Measurements from ENCODE around the gene RHOH.
"Not testable (repeated sequence)": the region's sequence is repeated elsewhere in the genome, so short reads cannot be mapped to it uniquely, and the experiment has no call there.

The RHOH gene

GRCh38 chr4:40264497-40264896 lies 67.7 kb downstream of the RHOH start:
- no peak for DNase-seq

- no peak for DNase-seq
These were observed 68.4 kb downstream of the RHOH start for GRCh38 chr4:40264995-40265909.

GRCh38 chr4:40265910-40266274 lies 69.1 kb downstream of the RHOH start:
- DNase-seq = no peak

- no peak for DNase-seq
These were observed 72.3 kb downstream of the RHOH start for GRCh38 chr4:40269133-40269532.

- DNase-seq = no peak
These were observed 73.8 kb downstream of the RHOH start for GRCh38 chr4:40270609-40271008.

GRCh38 chr4:40275065-40275730 lies 78.4 kb downstream of the RHOH start:
- DNase-seq = no peak

GRCh38 chr4:40276546-40276945 lies 79.7 kb downstream of the RHOH start:
- no peak for DNase-seq

- DNase-seq = no peak
These were observed 83.8 kb downstream of the RHOH start for GRCh38 chr4:40280586-40280985.

- no peak for DNase-seq
These were observed 84.3 kb downstream of the RHOH start for GRCh38 chr4:40281099-40281498.

- no peak for DNase-seq
These were observed 85.1 kb downstream of the RHOH start for GRCh38 chr4:40281913-40282312.

GRCh38 chr4:40282857-40283256 lies 86.0 kb downstream of the RHOH start:
- not testable (repeated sequence) for DNase-seq

GRCh38 chr4:40283413-40283812 lies 86.6 kb downstream of the RHOH start:
- DNase-seq = no peak

- peak; percentile 61 for DNase-seq
These were observed 87.1 kb downstream of the RHOH start for GRCh38 chr4:40283968-40284367.

- no peak for DNase-seq
These were observed 88.9 kb downstream of the RHOH start for GRCh38 chr4:40285692-40286091.

- DNase-seq = no peak
These were observed 91.7 kb downstream of the RHOH start for GRCh38 chr4:40288566-40288965.

- peak; percentile 76 for DNase-seq
These were observed 92.7 kb downstream of the RHOH start for GRCh38 chr4:40289366-40290188.

GRCh38 chr4:40290611-40291186 lies 93.9 kb downstream of the RHOH start:
- DNase-seq = peak; percentile 54

- no peak for DNase-seq
These were observed 95.5 kb downstream of the RHOH start for GRCh38 chr4:40292313-40292759.

- no peak for DNase-seq
These were observed 97.5 kb downstream of the RHOH start for GRCh38 chr4:40294339-40294738.

- not testable (repeated sequence) for DNase-seq
These were observed 98.2 kb downstream of the RHOH start for GRCh38 chr4:40295030-40295429.

GRCh38 chr4:40295572-40295971 lies 98.7 kb downstream of the RHOH start:
- DNase-seq = no peak
